NK-92 (cell line): ENCODE results near the gene HTR4.

Experiments
- DNase-seq: peaks from one replicate; lab custom pipeline; 2025; ENCODE audit not compliant: unreplicated experiment; lab: John Stamatoyannopoulos, UW

HTR4 gene

DNA sequence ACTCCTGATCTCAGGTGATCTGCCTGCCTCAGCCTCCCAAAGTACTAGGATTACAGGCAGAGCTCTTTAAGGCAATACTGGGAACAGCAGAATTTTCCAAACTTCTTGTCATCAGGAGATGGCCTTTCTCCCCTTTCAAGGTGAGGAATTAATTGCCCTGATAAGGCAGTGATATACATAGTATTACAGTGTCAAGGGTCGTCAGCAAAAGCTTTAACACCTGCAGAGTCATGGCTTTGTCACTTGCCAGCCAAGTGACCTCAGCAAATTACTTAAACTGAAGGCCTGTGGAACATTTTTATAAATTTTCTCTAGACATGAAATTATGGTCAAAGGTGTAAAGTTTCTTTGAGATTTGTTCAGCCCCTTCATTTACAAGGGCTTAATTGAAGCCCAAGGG is 211.1 kb downstream of the HTR4 start:
- DNase-seq = no peak

DNA sequence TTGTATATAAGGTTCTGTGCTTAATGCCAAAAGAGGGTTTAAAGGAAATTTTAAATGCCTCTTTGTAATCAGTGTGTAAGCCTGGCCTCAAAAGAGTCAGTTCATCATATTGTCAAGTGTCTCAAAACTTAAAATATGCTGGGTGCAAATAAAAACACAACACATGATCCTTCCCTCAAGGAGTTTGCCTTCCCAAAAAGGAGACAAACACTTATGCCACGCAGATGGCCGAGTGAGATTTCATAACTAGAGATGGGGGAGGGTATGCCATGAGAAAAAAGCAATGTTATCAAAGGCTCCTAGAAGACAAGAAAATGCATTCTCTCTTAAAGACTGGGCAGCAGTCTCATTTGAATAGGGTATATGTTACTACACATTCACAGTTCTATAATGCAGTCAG is 215.4 kb downstream of the HTR4 start:
- DNase-seq = no peak

DNA sequence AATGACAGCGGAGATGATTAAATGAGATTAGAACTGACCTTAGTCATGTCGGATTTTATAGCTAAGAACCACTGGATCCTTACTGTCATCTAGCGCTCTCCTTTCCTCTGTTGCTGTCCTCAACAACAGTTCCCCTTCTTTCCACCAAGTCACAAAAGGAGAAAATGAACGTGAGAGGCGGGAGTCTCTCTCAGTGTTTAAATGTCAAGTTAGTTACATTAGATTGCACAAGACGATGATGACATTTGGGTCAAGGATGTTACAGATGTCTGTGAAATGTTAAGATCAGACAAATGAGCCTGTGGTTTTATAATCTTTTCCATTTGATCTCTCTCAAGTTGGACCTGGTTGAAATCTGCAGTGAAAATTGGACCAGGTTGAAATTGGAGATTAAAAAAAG is 217.1 kb downstream of the HTR4 start:
- no peak for DNase-seq

DNA sequence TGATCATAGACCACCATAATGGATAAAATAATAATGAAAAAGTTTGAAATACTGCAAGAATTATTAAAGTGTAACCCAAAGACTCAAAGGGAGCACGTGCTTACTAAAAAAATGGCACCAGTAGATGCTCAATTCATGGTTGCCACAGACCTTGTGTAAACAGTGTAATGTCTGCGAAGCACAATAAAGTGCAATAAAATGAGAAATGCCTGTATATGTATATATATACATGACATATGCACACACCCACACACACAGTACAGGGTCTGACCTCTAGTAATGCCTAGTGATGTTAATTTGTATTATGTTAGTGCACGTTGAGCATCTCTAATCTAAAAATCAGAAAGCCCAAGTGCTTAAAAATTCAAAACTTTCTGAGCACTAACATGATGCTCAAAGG is 218.3 kb downstream of the HTR4 start:
- DNase-seq = no peak

DNA sequence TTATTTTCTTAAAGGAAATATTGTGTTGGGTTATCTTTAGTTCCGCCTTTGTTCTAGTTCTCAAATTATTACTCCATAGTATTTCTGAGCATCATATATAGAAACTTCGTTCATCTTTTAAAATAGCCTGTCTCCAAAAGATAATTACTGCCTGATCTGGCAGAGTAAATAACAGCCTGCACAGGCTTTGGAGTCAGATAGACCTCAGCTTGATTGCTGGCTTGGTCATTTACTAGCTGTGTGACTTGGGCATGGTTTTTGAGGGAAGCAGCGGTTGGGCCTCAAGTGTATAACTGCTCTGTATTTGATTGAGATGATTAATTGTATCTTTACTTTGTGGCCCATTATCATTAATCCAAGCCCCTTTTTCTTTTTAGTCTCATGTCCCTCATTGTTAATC is 220.5 kb downstream of the HTR4 start:
- no peak for DNase-seq
